CD14-positive monocyte (primary cell): Measurements from ENCODE around the gene MAP1S. TPM values are rescaled to one million over a fixed set of nuclear protein-coding genes. Genes with fewer than 3 reads are reported as not detected.

ENCODE experiments used
- DNase-seq, 3 donors: peaks; one replicate each; pipeline ENCODE4 v3.0.0-alpha.2; 2011 to 2022
- H2AFZ ChIP-seq: 2 replicates; pipeline ENCODE4 v1.6.0; 2012; ENCODE audit warnings: mild to moderate bottlenecking, low read depth, low read length, inconsistent platforms; ENCODE audit not compliant: insufficient read depth, poor library complexity, severe bottlenecking
- H3K27ac ChIP-seq, 2 donors: 1 replicate in 1 of 2; 2 replicates in 1 of 2; pipeline ENCODE4 v1.5.1; 2012 to 2013; ENCODE audit warnings: low read length in 2 of 2, control low read depth in 1 of 2, inconsistent platforms in 1 of 2, low read depth in 1 of 2, mild to moderate bottlenecking in 1 of 2
- H3K27me3 ChIP-seq, 2 donors: one replicate each; pipeline versions ENCODE4 v1.6.0 to v1.6.1; 2011 to 2013; ENCODE audit warnings: low read length in 2 of 2; ENCODE audit not compliant: control insufficient read depth in 2 of 2, insufficient read depth in 2 of 2
- H3K36me3 ChIP-seq, 2 donors: replicated peaks in 1 of 2; 1 replicate in 1 of 2; 2 replicates in 1 of 2; pipeline versions ENCODE4 v1.5.1 to v1.6.1; 2012 to 2013; ENCODE audit warnings: low read length in 2 of 2, control low read depth in 1 of 2, inconsistent platforms in 1 of 2, mild to moderate bottlenecking in 1 of 2; ENCODE audit not compliant: insufficient read depth in 2 of 2, control insufficient read depth in 1 of 2
- H3K4me1 ChIP-seq, 2 donors: 1 replicate in 1 of 2; 2 replicates in 1 of 2; pipeline versions ENCODE4 v1.5.1 to v1.6.1; 2012 to 2013; ENCODE audit warnings: low read length in 2 of 2, control low read depth in 1 of 2, inconsistent platforms in 1 of 2, mild to moderate bottlenecking in 1 of 2, moderate library complexity in 1 of 2; ENCODE audit not compliant: insufficient read depth in 2 of 2, control insufficient read depth in 1 of 2
- H3K4me2 ChIP-seq: replicated peaks from 2 replicates; pipeline ENCODE3; 2012; ENCODE audit warnings: low read length, moderate library complexity, mild to moderate bottlenecking; ENCODE audit not compliant: poor library complexity, severe bottlenecking; ENCODE audit errors: extremely low read depth
- H3K4me3 ChIP-seq, 3 experiments: fragments of 200-600 bp in 1 of 3; sonication (generic) in 1 of 3; replicated peaks in 1 of 3; 1 replicate in 2 of 3; 2 replicates in 1 of 3; pipeline ENCODE4 v1.5.1; 2011 to 2013; ENCODE audit warnings: low read length in 3 of 3, mild to moderate bottlenecking in 3 of 3, control low read depth in 2 of 3, low read depth in 2 of 3, inconsistent platforms in 1 of 3, moderate library complexity in 1 of 3
- H3K79me2 ChIP-seq: 2 replicates; pipeline ENCODE4 v1.6.0; 2012; ENCODE audit warnings: mild to moderate bottlenecking, control low read depth, inconsistent platforms, low read length, moderate library complexity; ENCODE audit not compliant: insufficient read depth
- H3K9ac ChIP-seq: 2 replicates; pipeline ENCODE4 v1.6.0; 2017; ENCODE audit warnings: low read length, mild to moderate bottlenecking; ENCODE audit not compliant: insufficient read depth, poor library complexity, severe bottlenecking
- H3K9me3 ChIP-seq, 2 donors: replicated peaks in 1 of 2; 1 replicate in 1 of 2; 2 replicates in 1 of 2; pipeline versions ENCODE4 v1.5.1 to v1.6.1; 2012 to 2013; ENCODE audit warnings: low read length in 2 of 2, control low read depth in 1 of 2; ENCODE audit not compliant: control insufficient read depth in 1 of 2, insufficient read depth in 1 of 2
- H4K20me1 ChIP-seq: 2 replicates; pipeline ENCODE4 v1.6.0; 2012; ENCODE audit warnings: mild to moderate bottlenecking, low read length, control low read depth, moderate library complexity; ENCODE audit not compliant: insufficient read depth
- H3K27ac Mint-ChIP-seq, 7 donors: one replicate each; pipeline ENCODE4 v1.8.0; 2020; ENCODE audit warnings: mild to moderate bottlenecking in 7 of 7, mixed read lengths in 7 of 7, moderate library complexity in 6 of 7, inconsistent platforms in 2 of 7
- H3K27me3 Mint-ChIP-seq, 3 donors: one replicate each; pipeline ENCODE4 v1.8.0; 2021 to 2022; ENCODE audit warnings: low read depth in 3 of 3, mild to moderate bottlenecking in 3 of 3, mixed read lengths in 3 of 3, moderate library complexity in 3 of 3, inconsistent platforms in 1 of 3
- H3K36me3 Mint-ChIP-seq, 2 donors: one replicate each; pipeline ENCODE4 v1.8.0; 2020; ENCODE audit warnings: mixed read lengths in 2 of 2, inconsistent platforms in 1 of 2, mild to moderate bottlenecking in 1 of 2
- H3K4me1 Mint-ChIP-seq: one replicate; pipeline ENCODE4 v1.8.0; 2020; ENCODE audit warnings: mild to moderate bottlenecking, mixed read lengths
- H3K4me3 Mint-ChIP-seq, 2 donors: one replicate each; pipeline ENCODE4 v1.8.0; 2020; ENCODE audit warnings: mild to moderate bottlenecking in 2 of 2, mixed read lengths in 2 of 2, moderate library complexity in 1 of 2
- H3K9me3 Mint-ChIP-seq, 7 donors: one replicate each; pipeline ENCODE4 v1.8.0; 2020 to 2022; ENCODE audit warnings: mixed read lengths in 7 of 7, mild to moderate bottlenecking in 6 of 7, moderate library complexity in 6 of 7, inconsistent platforms in 2 of 7
- WGBS: methylation state at CpG from one replicate; pipeline ENCODE4 v1.1.5; 2013; ENCODE audit warnings: missing lambda C conversion rate; ENCODE audit not compliant: insufficient coverage; 5-methylcytosine and 5-hydroxymethylcytosine counted together
- intact Hi-C, 2 donors: fragments of 100-400 bp; cut with micrococcal nuclease; formaldehyde crosslinking; loops; one replicate each; pipeline versions ENCODE4 v1.15.0 to v1.15.1; 2023
- polyA plus RNA-seq, 3 donors: library from polyadenylated mRNA; depleted of rRNA in 1 of 3; unstranded in 2 of 3; stranded (reverse) in 1 of 3; fragments of 300-500 nt in 2 of 3; fragments of >200 nt in 1 of 3; fragmentation: Illumina TruSeq in 2 of 3; gene quantifications; 1 replicate in 2 of 3; 2 replicates in 1 of 3; pipeline ENCODE4 v1.2.3, GENCODE V29; 2012 to 2021
- TF ChIP-seq, protein P1 (sequence below): fragments of 200-600 bp; IDR thresholded peaks from one replicate; pipeline ENCODE4 v1.8.0; 2022; ENCODE audit warnings: antibody characterized with exemption, mild to moderate bottlenecking

Gene MAP1S
- polyA plus RNA-seq, 3 donors = 24.5 to 28.3 (median 27.5) TPM

DNA sequence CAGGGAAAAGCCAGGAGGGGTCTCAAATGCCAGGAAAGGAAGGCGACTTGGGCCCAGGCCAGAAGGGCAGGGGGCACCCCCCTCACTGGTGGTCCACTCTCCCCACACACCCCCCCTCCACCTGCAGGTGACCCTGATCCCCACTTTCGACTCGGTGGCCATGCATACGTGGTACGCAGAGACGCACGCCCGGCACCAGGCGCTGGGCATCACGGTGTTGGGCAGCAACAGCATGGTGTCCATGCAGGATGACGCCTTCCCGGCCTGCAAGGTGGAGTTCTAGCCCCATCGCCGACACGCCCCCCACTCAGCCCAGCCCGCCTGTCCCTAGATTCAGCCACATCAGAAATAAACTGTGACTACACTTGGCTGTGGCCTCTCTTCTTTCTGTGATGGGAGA, 14.9 kb downstream of the MAP1S start:
- Histone ChIP-seq H3K27ac (no peak overlapping the region), H3K9me3 (no peaks in the 10 kb centered on the region), H4K20me1 (peaks cover 64% of the 10 kb centered on the region), H3K9ac (no peak overlapping the region), H3K4me3 (no peak overlapping the region), H3K36me3 (peaks cover 56 to 90% of the 10 kb centered on the region in 2 donors), H3K4me1 (peaks cover 0 to 7% of the 10 kb centered on the region in 2 donors), H3K4me2 (no peak overlapping the region), H3K27me3 (no peaks in the 10 kb centered on the region), H2AFZ (no peak overlapping the region), H3K79me2 (peaks cover 40% of the 10 kb centered on the region)
- WGBS = 97% methylated on average over 13 of the region's 16 CpGs
- intact Hi-C loops = no loop called here
- Mint-ChIP-seq H3K4me1 (peaks cover 26% of the 10 kb centered on the region), H3K27ac (peak overlapping the region in 4 of 7 donors; percentile 1 to 66 (median 28)), H3K9me3 (peaks cover 0 to 3% (median 0%) of the 10 kb centered on the region in 7 donors), H3K27me3 (no peaks in the 10 kb centered on the region), H3K36me3 (peaks cover 76 to 93% of the 10 kb centered on the region in 2 donors), H3K4me3 (no peak overlapping the region)
- TF ChIP-seq, protein P1, sequence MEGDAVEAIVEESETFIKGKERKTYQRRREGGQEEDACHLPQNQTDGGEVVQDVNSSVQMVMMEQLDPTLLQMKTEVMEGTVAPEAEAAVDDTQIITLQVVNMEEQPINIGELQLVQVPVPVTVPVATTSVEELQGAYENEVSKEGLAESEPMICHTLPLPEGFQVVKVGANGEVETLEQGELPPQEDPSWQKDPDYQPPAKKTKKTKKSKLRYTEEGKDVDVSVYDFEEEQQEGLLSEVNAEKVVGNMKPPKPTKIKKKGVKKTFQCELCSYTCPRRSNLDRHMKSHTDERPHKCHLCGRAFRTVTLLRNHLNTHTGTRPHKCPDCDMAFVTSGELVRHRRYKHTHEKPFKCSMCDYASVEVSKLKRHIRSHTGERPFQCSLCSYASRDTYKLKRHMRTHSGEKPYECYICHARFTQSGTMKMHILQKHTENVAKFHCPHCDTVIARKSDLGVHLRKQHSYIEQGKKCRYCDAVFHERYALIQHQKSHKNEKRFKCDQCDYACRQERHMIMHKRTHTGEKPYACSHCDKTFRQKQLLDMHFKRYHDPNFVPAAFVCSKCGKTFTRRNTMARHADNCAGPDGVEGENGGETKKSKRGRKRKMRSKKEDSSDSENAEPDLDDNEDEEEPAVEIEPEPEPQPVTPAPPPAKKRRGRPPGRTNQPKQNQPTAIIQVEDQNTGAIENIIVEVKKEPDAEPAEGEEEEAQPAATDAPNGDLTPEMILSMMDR = no peak
- no peak for DNase-seq

DNA sequence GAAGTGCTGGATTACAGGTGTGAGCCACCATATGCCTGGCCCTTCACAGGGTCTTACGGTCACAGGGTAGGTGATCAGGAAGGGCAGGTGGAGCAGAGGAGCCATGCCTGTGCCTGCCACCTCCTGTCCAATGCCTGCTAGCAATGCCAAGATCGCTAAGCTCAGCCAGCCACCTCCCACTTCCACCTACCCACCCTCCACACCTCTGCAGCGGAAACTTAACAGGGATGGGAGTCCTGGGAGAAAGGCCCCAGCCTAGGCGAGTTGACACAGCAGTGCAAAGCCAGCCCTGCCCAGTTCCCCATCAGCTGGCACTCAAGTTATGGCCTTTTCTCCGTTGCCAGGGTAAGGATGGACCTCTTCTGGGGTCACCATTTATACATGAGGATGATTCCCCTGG, 16.1 kb downstream of the MAP1S start:
- peaks cover 27% of the 10 kb centered on the region for H3K4me1 Mint-ChIP-seq
- Histone ChIP-seq H3K27ac (no peak overlapping the region), H3K4me1 (peaks cover 0 to 14% of the 10 kb centered on the region in 2 donors), H2AFZ (no peak overlapping the region), H3K4me3 (no peak overlapping the region), H3K9ac (no peak overlapping the region), H3K36me3 (peaks cover 43 to 78% of the 10 kb centered on the region in 2 donors), H4K20me1 (peaks cover 51% of the 10 kb centered on the region), H3K4me2 (no peak overlapping the region), H3K9me3 (no peaks in the 10 kb centered on the region), H3K79me2 (peaks cover 27% of the 10 kb centered on the region), H3K27me3 (no peaks in the 10 kb centered on the region)
- DNase-seq = no peak
- TF ChIP-seq, protein P1 = no peak
- no peaks in the 10 kb centered on the region for H3K27me3 Mint-ChIP-seq
- no peak overlapping the region for H3K4me3 Mint-ChIP-seq
- WGBS = 96% methylated on average over 3 of the region's 5 CpGs
- H3K27ac Mint-ChIP-seq = peak overlapping the region in 1 of 7 donors; percentile 30
- intact Hi-C loops = no loop called here
- peaks cover 67 to 86% of the 10 kb centered on the region in 2 donors for H3K36me3 Mint-ChIP-seq
- peaks cover 0 to 3% (median 0%) of the 10 kb centered on the region in 7 donors for H3K9me3 Mint-ChIP-seq
